NCI-H2081 (cell line): ENCODE results near the gene CD74.
A peak's percentile ranks its signal among the peaks of the same experiment; 100 is the strongest.
"Not testable (repeated sequence)": the region's sequence is repeated elsewhere in the genome, so short reads cannot be mapped to it uniquely, and the experiment has no call there.

Experiments
- DNase-seq, 2 experiments: peaks; one replicate each; lab custom pipeline; 2025; lab: John Stamatoyannopoulos, UW

CD74 gene

GRCh38 chr5:150412319-150413175, at the start of gene CD74:
Gene CD74 (minus strand): TSS chr5:150412910. CDS start chr5:150412749, 161 bp downstream.
- no peak for DNase-seq

GRCh38 chr5:150461231-150461630, 48.5 kb upstream of the CD74 start:
- DNase-seq, result peak; percentile 49 to 56

- DNase-seq, result no peak
These were observed 48.1 kb upstream of the CD74 start for GRCh38 chr5:150460781-150461180.

- DNase-seq, result peak; percentile 29 to 50
These were observed 46.3 kb upstream of the CD74 start for GRCh38 chr5:150458802-150459557.

GRCh38 chr5:150457562-150458240, 45.0 kb upstream of the CD74 start:
- DNase-seq, result no peak

GRCh38 chr5:150457121-150457520, 44.4 kb upstream of the CD74 start:
- DNase-seq, result no peak

GRCh38 chr5:150454492-150455229, 42.0 kb upstream of the CD74 start:
- DNase-seq, result no peak

- DNase-seq, result not testable (repeated sequence)
These were observed 41.3 kb upstream of the CD74 start for GRCh38 chr5:150454027-150454426.

- DNase-seq, result no peak
These were observed 40.2 kb upstream of the CD74 start for GRCh38 chr5:150452914-150453313.

- DNase-seq, result no peak
These were observed 38.9 kb upstream of the CD74 start for GRCh38 chr5:150451594-150451993.

GRCh38 chr5:150449517-150450339, 37.0 kb upstream of the CD74 start, which contains the start of gene RPS14:
Gene RPS14 (minus strand): TSS chr5:150449739. CDS start chr5:150447733, 2,006 bp downstream.
- DNase-seq, result peak; percentile 82 to 85

- no peak for DNase-seq
These were observed 36.3 kb upstream of the CD74 start for GRCh38 chr5:150448952-150449516.

GRCh38 chr5:150448334-150448733, 35.6 kb upstream of the CD74 start:
- no peak for DNase-seq

- no peak for DNase-seq
These were observed 34.5 kb upstream of the CD74 start for GRCh38 chr5:150447188-150447587.

- DNase-seq, result no peak
These were observed 33.9 kb upstream of the CD74 start for GRCh38 chr5:150446583-150446982.

GRCh38 chr5:150446088-150446487, 33.4 kb upstream of the CD74 start:
- DNase-seq, result no peak

GRCh38 chr5:150444770-150445169, 32.1 kb upstream of the CD74 start:
- DNase-seq, result no peak

- no peak for DNase-seq
These were observed 30.7 kb upstream of the CD74 start for GRCh38 chr5:150443242-150444075.

GRCh38 chr5:150442699-150443080, 30.0 kb upstream of the CD74 start:
- no peak for DNase-seq
